Measurements from ENCODE around the gene TJP1.
"Not testable (repeated sequence)": the region's sequence is repeated elsewhere in the genome, so short reads cannot be mapped to it uniquely, and the experiment has no call there.

The TJP1 gene

DNA sequence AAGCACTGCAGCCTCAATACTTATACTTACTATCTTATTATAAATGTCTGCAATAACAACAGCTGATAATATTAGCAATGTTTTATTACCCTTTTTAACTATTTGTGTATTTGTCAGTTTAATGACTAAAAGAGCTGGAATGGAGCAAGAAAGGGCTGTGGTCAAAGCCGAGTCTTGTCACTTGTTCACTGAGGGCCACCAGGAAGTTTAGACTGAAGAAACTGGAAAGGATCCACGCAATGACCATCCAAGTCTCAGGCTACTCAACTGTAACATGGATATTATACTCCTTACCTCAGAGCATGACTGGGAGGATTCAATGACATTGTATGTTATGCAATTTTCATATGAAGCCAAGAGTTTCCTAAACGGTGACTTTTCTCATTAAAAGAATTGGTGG lies 90.4 kb downstream of the TJP1 start:
- 89 to 100% methylated on average over 1 of the region's 3 CpGs for whole genome bisulfite sequencing, 2 experiments (ENCODE audit: insufficient coverage in 2 of 2)
- Histone ChIP-seq H3K4me3 (ENCODE audit: extremely low read depth, insufficient read depth, low read length, poor library complexity, severe bottlenecking) (no peak overlapping the region), H3K36me3 (ENCODE audit: control insufficient read depth, insufficient read depth, low read length) (peaks cover 82% of the 10 kb centered on the region), H3K27ac (ENCODE audit: low read depth, low read length, severe bottlenecking) (no peak overlapping the region), H3K9me3 (ENCODE audit: control insufficient read depth, low read length) (no peaks in the 10 kb centered on the region), H3K4me1 (ENCODE audit: control insufficient read depth, insufficient read depth, low read length, poor library complexity, severe bottlenecking) (peaks cover 21% of the 10 kb centered on the region)

DNA sequence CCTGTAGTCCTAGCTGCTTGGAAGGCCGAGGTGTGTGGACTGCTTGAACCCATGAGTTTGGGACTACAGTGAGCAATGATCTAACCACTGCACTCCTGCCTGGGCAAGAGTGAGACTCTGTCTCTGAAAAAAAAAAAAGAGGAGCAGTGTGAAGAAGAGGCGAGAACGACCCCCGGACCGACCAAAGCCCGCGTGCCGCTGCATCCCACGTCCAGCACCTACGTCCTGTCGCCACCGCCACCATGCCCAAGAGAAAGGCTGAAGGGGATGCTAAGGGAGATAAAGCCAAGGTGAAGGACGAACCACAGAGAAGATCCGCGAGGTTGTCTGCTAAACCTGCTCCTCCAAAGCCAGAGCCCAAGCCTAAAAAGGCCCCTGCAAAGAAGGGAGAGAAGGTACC lies 91.8 kb downstream of the TJP1 start:
- H3K36me3 ChIP-seq (ENCODE audit: control insufficient read depth, insufficient read depth, low read length), result peaks cover 88% of the 10 kb centered on the region
- H3K4me3 ChIP-seq (ENCODE audit: extremely low read depth, insufficient read depth, low read length, poor library complexity, severe bottlenecking); H3K9me3 ChIP-seq (ENCODE audit: control insufficient read depth, low read length); H3K27ac ChIP-seq (ENCODE audit: low read depth, low read length, severe bottlenecking); H3K4me1 ChIP-seq (ENCODE audit: control insufficient read depth, insufficient read depth, low read length, poor library complexity, severe bottlenecking): not testable (repeated sequence)
- WGBS, 2 experiments (ENCODE audit: insufficient coverage in 2 of 2), result 95 to 100% methylated on average over 5 to 11 of the region's 15 CpGs

DNA sequence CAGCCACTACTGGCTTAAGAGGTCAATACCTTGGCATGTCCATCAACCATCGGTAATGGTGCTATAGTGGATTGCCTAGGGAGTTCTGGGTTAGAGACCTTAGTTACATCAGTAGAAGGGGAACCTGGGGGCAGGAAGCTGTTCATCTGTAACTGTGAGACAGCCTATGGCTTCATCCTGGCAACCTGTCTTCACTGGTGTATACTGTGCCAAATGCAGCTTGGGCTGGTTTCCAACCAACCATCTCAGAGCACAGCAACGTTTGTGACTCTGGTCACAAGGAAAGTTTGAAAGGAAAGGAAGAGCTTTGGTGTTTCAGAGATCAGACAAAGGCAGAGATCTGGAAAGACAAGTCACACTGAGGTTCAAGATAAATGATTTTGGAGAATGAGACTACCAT lies 93.8 kb downstream of the TJP1 start:
- Histone ChIP-seq H3K4me3 (ENCODE audit: extremely low read depth, insufficient read depth, low read length, poor library complexity, severe bottlenecking) (no peak overlapping the region), H3K27ac (ENCODE audit: low read depth, low read length, severe bottlenecking) (no peak overlapping the region), H3K4me1 (ENCODE audit: control insufficient read depth, insufficient read depth, low read length, poor library complexity, severe bottlenecking) (no peaks in the 10 kb centered on the region), H3K9me3 (ENCODE audit: control insufficient read depth, low read length) (peaks cover under 1% of the 10 kb centered on the region), H3K36me3 (ENCODE audit: control insufficient read depth, insufficient read depth, low read length) (peaks cover 88% of the 10 kb centered on the region)
- 100% methylated on average over 2 of the region's 2 CpGs; no CpG with 5 or more reads in 1 of the 2 experiments for WGBS, 2 experiments (ENCODE audit: insufficient coverage in 2 of 2)

DNA sequence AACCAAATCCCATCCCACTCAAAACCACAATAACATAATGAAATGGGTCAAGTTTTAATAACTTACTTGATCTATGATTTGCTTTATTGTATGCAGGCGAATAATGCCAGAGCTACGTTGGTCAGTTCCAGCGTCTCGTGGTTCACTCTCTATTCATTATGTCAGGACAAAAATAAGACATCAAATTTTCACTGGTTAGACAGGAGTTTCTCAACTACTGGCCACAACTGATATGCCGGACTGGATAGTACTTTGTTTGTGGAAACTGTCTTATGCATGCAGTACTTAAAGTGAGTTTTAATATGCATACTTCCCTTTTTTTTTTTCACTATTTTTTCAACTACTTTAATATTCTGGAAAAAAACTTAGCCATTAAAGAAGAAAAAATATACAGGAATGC lies 94.4 kb downstream of the TJP1 start:
- Histone ChIP-seq H3K9me3 (ENCODE audit: control insufficient read depth, low read length) (peaks cover 6% of the 10 kb centered on the region), H3K27ac (ENCODE audit: low read depth, low read length, severe bottlenecking) (no peak overlapping the region), H3K36me3 (ENCODE audit: control insufficient read depth, insufficient read depth, low read length) (peaks cover 88% of the 10 kb centered on the region), H3K4me3 (ENCODE audit: extremely low read depth, insufficient read depth, low read length, poor library complexity, severe bottlenecking) (no peak overlapping the region), H3K4me1 (ENCODE audit: control insufficient read depth, insufficient read depth, low read length, poor library complexity, severe bottlenecking) (no peaks in the 10 kb centered on the region)
- WGBS, 2 experiments (ENCODE audit: insufficient coverage in 2 of 2), result no CpG with 5 or more reads among the region's 5 CpGs

DNA sequence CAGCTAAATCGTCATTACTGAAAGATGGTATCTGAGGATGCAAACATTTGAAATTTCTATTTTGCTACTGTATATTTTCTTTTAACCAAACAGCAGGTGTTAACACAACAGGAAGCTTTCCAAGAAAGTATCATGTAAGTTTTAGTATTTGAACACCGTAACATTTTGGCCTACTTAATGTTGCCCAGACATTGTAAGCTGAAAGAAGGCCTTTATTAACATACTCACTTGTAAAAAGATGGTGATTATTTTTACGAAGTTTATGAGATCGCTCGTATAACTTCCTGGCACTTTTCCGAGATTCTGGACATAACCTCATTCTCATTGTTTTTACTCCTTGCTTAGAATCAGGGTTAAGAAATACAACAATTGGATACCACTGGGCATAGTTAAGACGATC lies 95.7 kb downstream of the TJP1 start:
- H3K9me3 ChIP-seq (ENCODE audit: control insufficient read depth, low read length), result peaks cover 18% of the 10 kb centered on the region
- H3K36me3 ChIP-seq (ENCODE audit: control insufficient read depth, insufficient read depth, low read length), result peaks cover 89% of the 10 kb centered on the region
- H3K4me1 ChIP-seq (ENCODE audit: control insufficient read depth, insufficient read depth, low read length, poor library complexity, severe bottlenecking), result no peaks in the 10 kb centered on the region
- H3K4me3 ChIP-seq (ENCODE audit: extremely low read depth, insufficient read depth, low read length, poor library complexity, severe bottlenecking), result no peak overlapping the region
- WGBS, 2 experiments (ENCODE audit: insufficient coverage in 2 of 2), result 100% methylated on average over 3 of the region's 7 CpGs; no CpG with 5 or more reads in 1 of the 2 experiments
- no peak overlapping the region for H3K27ac ChIP-seq (ENCODE audit: low read depth, low read length, severe bottlenecking)

DNA sequence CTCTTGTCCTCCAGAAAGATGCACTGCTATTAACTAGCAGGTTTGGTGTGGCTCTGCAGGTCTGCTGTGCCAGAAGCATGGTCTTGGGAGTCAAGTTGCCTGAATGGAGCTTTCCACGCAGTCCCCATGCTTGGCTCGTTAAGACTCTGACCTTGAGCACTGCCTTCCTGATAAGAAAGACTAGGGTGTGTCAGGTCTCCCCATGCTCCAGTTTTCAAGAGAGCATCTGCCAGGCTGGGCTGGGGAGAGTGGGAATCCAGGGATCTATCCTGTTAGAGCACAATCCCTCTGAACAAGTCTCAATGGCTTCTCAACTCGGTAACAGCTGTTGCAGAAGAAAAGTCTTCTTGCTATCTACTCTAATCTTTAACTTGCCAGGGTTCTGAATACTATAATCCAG lies 98.2 kb downstream of the TJP1 start:
- H3K36me3 ChIP-seq (ENCODE audit: control insufficient read depth, insufficient read depth, low read length), result peaks cover 95% of the 10 kb centered on the region
- no peaks in the 10 kb centered on the region for H3K4me1 ChIP-seq (ENCODE audit: control insufficient read depth, insufficient read depth, low read length, poor library complexity, severe bottlenecking)
- 83 to 100% methylated on average over 2 to 3 of the region's 3 CpGs for WGBS, 2 experiments (ENCODE audit: insufficient coverage in 2 of 2)
- peaks cover 18% of the 10 kb centered on the region for H3K9me3 ChIP-seq (ENCODE audit: control insufficient read depth, low read length)
- H3K4me3 ChIP-seq (ENCODE audit: extremely low read depth, insufficient read depth, low read length, poor library complexity, severe bottlenecking), result no peak overlapping the region
- H3K27ac ChIP-seq (ENCODE audit: low read depth, low read length, severe bottlenecking), result no peak overlapping the region

DNA sequence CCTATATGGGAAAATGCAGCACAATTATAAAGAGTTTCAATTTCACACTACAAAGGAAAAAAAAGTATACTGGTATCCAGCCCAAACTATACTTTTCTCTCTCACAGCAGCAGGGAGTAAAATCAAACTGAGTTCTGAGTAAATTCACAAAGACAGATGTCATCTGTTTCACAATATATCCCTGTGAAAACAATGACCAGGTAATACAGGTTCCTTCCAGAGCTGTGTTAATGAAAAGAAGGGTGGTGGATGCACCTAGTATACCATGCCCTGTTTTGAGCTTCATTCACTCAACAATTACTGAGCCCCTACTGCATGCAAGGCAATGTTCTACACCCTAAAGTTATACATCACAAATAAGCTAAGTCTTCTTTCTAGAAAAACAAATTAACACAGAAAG lies 108.5 kb downstream of the TJP1 start:
- no peak overlapping the region for H3K4me3 ChIP-seq (ENCODE audit: extremely low read depth, insufficient read depth, low read length, poor library complexity, severe bottlenecking)
- H3K4me1 ChIP-seq (ENCODE audit: control insufficient read depth, insufficient read depth, low read length, poor library complexity, severe bottlenecking), result no peaks in the 10 kb centered on the region
- no peaks in the 10 kb centered on the region for H3K9me3 ChIP-seq (ENCODE audit: control insufficient read depth, low read length)
- H3K36me3 ChIP-seq (ENCODE audit: control insufficient read depth, insufficient read depth, low read length), result peaks cover 97% of the 10 kb centered on the region
- no peak overlapping the region for H3K27ac ChIP-seq (ENCODE audit: low read depth, low read length, severe bottlenecking)

DNA sequence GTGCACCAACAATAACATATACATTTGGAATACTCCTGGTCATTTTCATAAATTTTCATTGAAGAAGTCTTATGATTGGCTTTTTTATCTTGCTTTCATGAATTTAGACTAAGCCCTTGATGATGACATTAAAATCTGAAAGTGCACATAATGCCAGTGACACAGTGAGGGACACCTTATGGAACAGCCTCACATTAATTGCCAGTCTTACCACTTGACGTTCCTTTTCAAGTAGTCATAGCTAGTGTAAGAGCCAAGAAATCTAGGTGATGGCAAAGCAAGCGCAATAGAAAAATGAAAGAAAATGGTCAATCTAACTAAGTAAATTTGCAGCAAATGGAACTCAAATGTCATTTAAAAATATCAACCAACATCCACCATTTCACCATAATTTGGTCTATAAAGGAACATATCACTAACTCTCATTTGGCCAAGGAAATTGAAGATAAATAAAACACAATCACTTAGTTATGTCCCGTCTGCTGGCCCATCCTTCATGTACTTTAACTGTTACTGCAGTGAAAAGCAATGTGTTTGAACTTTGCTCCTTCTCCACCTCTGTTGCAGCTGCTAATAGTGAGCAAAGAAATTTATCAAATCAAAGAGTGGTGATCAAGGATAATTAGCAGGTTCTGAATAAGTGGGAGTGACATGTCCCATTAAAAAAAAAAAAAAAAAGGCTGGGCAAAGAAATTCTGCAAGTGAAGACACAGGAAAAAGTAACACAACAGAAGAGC lies 110.0 kb downstream of the TJP1 start:
- no peak overlapping the region for H3K27ac ChIP-seq (ENCODE audit: low read depth, low read length, severe bottlenecking)
- H3K4me1 ChIP-seq (ENCODE audit: control insufficient read depth, insufficient read depth, low read length, poor library complexity, severe bottlenecking), result no peaks in the 10 kb centered on the region
- H3K9me3 ChIP-seq (ENCODE audit: control insufficient read depth, low read length), result no peaks in the 10 kb centered on the region
- no peak overlapping the region for H3K4me3 ChIP-seq (ENCODE audit: extremely low read depth, insufficient read depth, low read length, poor library complexity, severe bottlenecking)
- H3K36me3 ChIP-seq (ENCODE audit: control insufficient read depth, insufficient read depth, low read length), result peaks cover 97% of the 10 kb centered on the region
- WGBS, 2 experiments (ENCODE audit: insufficient coverage in 2 of 2), result 100% methylated on average over 1 to 2 of the region's 3 CpGs

DNA sequence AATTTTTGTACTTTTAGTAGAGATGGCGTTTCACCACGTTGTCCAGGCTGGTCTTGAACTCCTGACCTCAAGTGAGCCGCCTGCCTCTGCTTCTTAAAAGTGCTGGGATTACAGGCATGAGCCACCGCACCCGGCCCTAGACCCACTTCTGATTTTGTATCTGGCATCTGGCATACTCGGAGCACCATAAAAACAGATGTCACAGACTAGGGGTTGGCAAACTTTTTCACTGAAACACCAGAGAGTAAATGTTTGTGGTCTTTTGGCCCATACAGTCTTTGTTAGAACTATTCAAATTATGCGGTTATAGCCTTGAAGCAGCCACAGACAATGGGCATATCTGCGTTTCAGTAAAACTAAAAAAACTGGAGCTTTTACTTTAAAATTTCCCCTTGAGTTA lies 110.7 kb downstream of the TJP1 start:
- H3K9me3 ChIP-seq (ENCODE audit: control insufficient read depth, low read length), result no peaks in the 10 kb centered on the region
- 91 to 95% methylated on average over 8 of the region's 8 CpGs for WGBS, 2 experiments (ENCODE audit: insufficient coverage in 2 of 2)
- no peak overlapping the region for H3K27ac ChIP-seq (ENCODE audit: low read depth, low read length, severe bottlenecking)
- H3K36me3 ChIP-seq (ENCODE audit: control insufficient read depth, insufficient read depth, low read length), result peaks cover 97% of the 10 kb centered on the region
- H3K4me3 ChIP-seq (ENCODE audit: extremely low read depth, insufficient read depth, low read length, poor library complexity, severe bottlenecking), result no peak overlapping the region
- H3K4me1 ChIP-seq (ENCODE audit: control insufficient read depth, insufficient read depth, low read length, poor library complexity, severe bottlenecking), result no peaks in the 10 kb centered on the region

DNA sequence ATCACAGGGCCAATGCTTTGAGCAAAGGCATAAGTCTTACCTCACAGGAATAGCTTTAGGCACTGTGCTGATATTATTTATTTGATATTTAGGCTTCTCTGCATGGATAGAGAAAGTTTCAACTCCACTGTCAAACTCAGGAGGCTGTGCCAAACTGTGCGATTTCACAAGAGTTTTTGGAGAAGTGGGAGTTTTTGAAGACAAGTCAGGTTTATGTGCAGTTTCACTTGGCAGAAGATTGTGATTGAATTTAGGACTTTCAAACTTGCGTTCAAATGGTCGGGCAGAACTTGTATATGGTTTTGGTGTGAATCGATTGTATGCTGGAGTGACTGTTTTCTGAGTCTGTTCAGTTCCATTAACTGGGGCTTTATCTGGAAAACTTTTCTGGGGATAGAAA lies 113.7 kb downstream of the TJP1 start:
- no peak overlapping the region for H3K27ac ChIP-seq (ENCODE audit: low read depth, low read length, severe bottlenecking)
- 93 to 97% methylated on average over 4 of the region's 4 CpGs for WGBS, 2 experiments (ENCODE audit: insufficient coverage in 2 of 2)
- H3K36me3 ChIP-seq (ENCODE audit: control insufficient read depth, insufficient read depth, low read length), result peaks cover 100% of the 10 kb centered on the region
- no peaks in the 10 kb centered on the region for H3K9me3 ChIP-seq (ENCODE audit: control insufficient read depth, low read length)
- no peaks in the 10 kb centered on the region for H3K4me1 ChIP-seq (ENCODE audit: control insufficient read depth, insufficient read depth, low read length, poor library complexity, severe bottlenecking)
- H3K4me3 ChIP-seq (ENCODE audit: extremely low read depth, insufficient read depth, low read length, poor library complexity, severe bottlenecking), result no peak overlapping the region

DNA sequence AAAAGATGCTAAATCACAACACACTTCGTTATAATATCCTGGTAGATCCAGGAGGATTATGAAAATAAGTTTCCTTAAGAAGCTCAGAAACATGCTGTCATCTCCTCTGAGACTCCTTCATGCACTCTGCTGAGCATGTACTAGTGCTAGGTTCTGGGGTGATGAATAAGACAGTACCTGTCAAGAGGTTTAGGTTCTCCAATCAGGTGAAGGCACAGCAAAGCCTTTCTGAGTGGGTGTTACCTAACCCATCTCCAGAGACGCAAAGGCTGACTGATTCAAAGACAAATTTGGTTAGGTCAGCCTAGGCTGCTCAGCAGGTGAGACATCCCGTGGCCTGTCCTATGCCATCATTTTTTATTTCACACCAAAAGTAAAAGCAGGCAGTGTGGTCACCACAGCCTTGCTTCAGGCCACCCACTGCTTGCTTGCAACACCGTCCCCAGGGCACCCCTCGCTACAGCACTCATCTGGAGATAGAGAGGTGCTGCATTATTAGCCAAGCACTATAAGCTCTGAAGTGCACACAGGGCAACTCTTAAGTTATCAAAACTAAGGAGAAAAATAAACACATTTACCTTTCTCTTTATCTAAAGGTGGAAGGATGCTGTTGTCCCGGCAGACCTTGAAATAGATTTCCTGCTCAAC lies 117.2 kb downstream of the TJP1 start:
- Histone ChIP-seq H3K36me3 (ENCODE audit: control insufficient read depth, insufficient read depth, low read length) (peaks cover 98% of the 10 kb centered on the region), H3K27ac (ENCODE audit: low read depth, low read length, severe bottlenecking) (no peak overlapping the region), H3K4me3 (ENCODE audit: extremely low read depth, insufficient read depth, low read length, poor library complexity, severe bottlenecking) (no peak overlapping the region), H3K9me3 (ENCODE audit: control insufficient read depth, low read length) (no peaks in the 10 kb centered on the region), H3K4me1 (ENCODE audit: control insufficient read depth, insufficient read depth, low read length, poor library complexity, severe bottlenecking) (no peaks in the 10 kb centered on the region)
- 100% methylated on average over 2 to 5 of the region's 6 CpGs for WGBS, 2 experiments (ENCODE audit: insufficient coverage in 2 of 2)

Measured in mesodermal cell (in vitro differentiated cells).